Measurements from ENCODE around the gene ABR. TPM values are rescaled to one million over a fixed set of nuclear protein-coding genes. Genes with fewer than 3 reads are reported as not detected.

ABR gene
- total and polyA plus RNA-seq, 2 of the 13 experiments (the other 11 are each of a cell fraction or from before 2014, with no cell fraction given) = 12.4 to 40.4 TPM

GRCh38 chr17:1109606-1110540 lies 69.9 kb downstream of the ABR start (continued):
- TF ChIP-seq CTCF (CRISPR knock-in tag; IDR thresholded peaks at IDR 0.05) (peak; percentile 33), POLR2A (IDR thresholded peaks at IDR 0.05; ENCODE audit: insufficient read depth in 1 of 2, low read depth in 2 of 2, low read length in 2 of 2) (peak in 1 of 2 experiments; percentile 34; a peak in 1 of 4 replicates), HES4 (CRISPR knock-in tag; IDR thresholded peaks at IDR 0.05; ENCODE audit: borderline replicate concordance) (no peak), MLX (CRISPR knock-in tag; IDR thresholded peaks at IDR 0.05) (no peak), SRSF4 (IDR thresholded peaks at IDR 0.05; ENCODE audit: low read depth, low read length, poor library complexity, severe bottlenecking) (peak; percentile 30), ZNF577 (CRISPR knock-in tag; IDR thresholded peaks at IDR 0.05; ENCODE audit: borderline replicate concordance, low read depth) (no peak), SAP130 (CRISPR knock-in tag; IDR thresholded peaks at IDR 0.05; ENCODE audit: low read depth) (peak; percentile 48; the same call in 1 of the 2 replicates), XBP1 (CRISPR knock-in tag; IDR thresholded peaks at IDR 0.05) (no peak), ZNF761 (CRISPR knock-in tag; conservative IDR thresholded peaks at IDR 0.05) (0 out of 2 replicates have a peak, but pooled peaks have one; percentile 29), HMGXB4 (CRISPR knock-in tag; IDR thresholded peaks at IDR 0.05; ENCODE audit: borderline replicate concordance in 1 of 2, low read depth in 1 of 2) (peak in 1 of 2 experiments; percentile 69; a peak in 1 of 4 replicates), TIGD3 (CRISPR knock-in tag; IDR thresholded peaks at IDR 0.05; ENCODE audit: borderline replicate concordance) (no peak), IRF1 (CRISPR knock-in tag; IDR thresholded peaks at IDR 0.05; ENCODE audit: low read depth) (no peak), MXD3 (CRISPR knock-in tag; IDR thresholded peaks at IDR 0.05) (peak; percentile 61), ZFY (CRISPR knock-in tag; IDR thresholded peaks at IDR 0.05) (peak; percentile 80), ZNF317 (CRISPR knock-in tag; IDR thresholded peaks at IDR 0.05) (no peak), RBFOX2 (IDR thresholded peaks at IDR 0.05; ENCODE audit: low read depth, low read length) (peak; percentile 58), XRCC5 (optimal IDR thresholded peaks at IDR 0.05; ENCODE audit: low read length) (peak; percentile 22), MAX (IDR thresholded peaks at IDR 0.05) (peak; percentile 10; the same call in 1 of the 2 replicates), NCOA1 (CRISPR knock-in tag; IDR thresholded peaks at IDR 0.05) (no peak), NFYB (CRISPR knock-in tag; IDR thresholded peaks at IDR 0.05) (no peak), NR2F6 (IDR thresholded peaks at IDR 0.05) (no peak), NR2F6 (CRISPR knock-in tag; IDR thresholded peaks at IDR 0.05) (0 out of 2 replicates have a peak, but pooled peaks have one; percentile 4), ZNF724P (CRISPR knock-in tag; IDR thresholded peaks at IDR 0.05; ENCODE audit: borderline replicate concordance) (no peak)
